Transverse colon (tissue), 4 donors: ENCODE results near the gene PLPP1. TPM values are rescaled to one million over a fixed set of nuclear protein-coding genes. Genes with fewer than 3 reads are reported as not detected.

ENCODE experiments used
- DNase-seq: peaks from one replicate; pipeline ENCODE4 v3.0.0-alpha.2; 2019
- H3K27ac ChIP-seq, 4 donors: fragments of 200-600 bp; sonication (generic); 2 replicates each; pipeline ENCODE4 v1.5.1; 2016 to 2018; ENCODE audit warnings: inconsistent platforms in 4 of 4
- H3K27me3 ChIP-seq: fragments of 200-600 bp; sonication (generic); 2 replicates; pipeline ENCODE4 v1.5.1; 2017; ENCODE audit warnings: inconsistent platforms
- H3K36me3 ChIP-seq, 4 donors: fragments of 200-600 bp; sonication (generic); 2 replicates each; pipeline ENCODE4 v1.5.1; 2017 to 2019; ENCODE audit warnings: inconsistent platforms in 4 of 4
- H3K4me1 ChIP-seq, 4 donors: fragments of 200-600 bp; sonication (generic); 2 replicates each; pipeline ENCODE4 v1.5.1; 2017 to 2020; ENCODE audit warnings: inconsistent platforms in 4 of 4
- H3K4me3 ChIP-seq, 4 donors: fragments of 200-600 bp; sonication (generic); 1 replicate in 1 of 4; 2 replicates in 3 of 4; pipeline versions ENCODE4 v1.5.1 to v1.6.1; 2017 to 2019; ENCODE audit warnings: inconsistent platforms in 4 of 4
- H3K9me3 ChIP-seq, 2 donors: fragments of 200-600 bp; sonication (generic); 2 replicates each; pipeline ENCODE4 v1.5.1; 2017 to 2019; ENCODE audit warnings: inconsistent platforms in 2 of 2
- CTCF ChIP-seq, 5 experiments: fragments of 200-600 bp in 3 of 5; fragments of 450-650 bp in 2 of 5; sonication (generic) in 3 of 5; IDR thresholded peaks; 1 replicate in 2 of 5; 2 replicates in 3 of 5; pipeline ENCODE4 v1.5.1; 2016 to 2017; ENCODE audit warnings: antibody characterized with exemption in 5 of 5, inconsistent platforms in 3 of 5, mild to moderate bottlenecking in 2 of 5, moderate library complexity in 1 of 5
- EP300 ChIP-seq: sonication (generic); formaldehyde crosslinking; IDR thresholded peaks from one replicate; pipeline ENCODE4 v1.6.1; 2017; ENCODE audit warnings: antibody characterized with exemption, low read depth
- POLR2A ChIP-seq: fragments of 450-650 bp; IDR thresholded peaks from one replicate; pipeline ENCODE4 v1.6.1; 2016; ENCODE audit warnings: antibody characterized with exemption, mild to moderate bottlenecking, moderate library complexity
- POLR2AphosphoS5 ChIP-seq, 3 donors: sonication (generic); formaldehyde crosslinking; IDR thresholded peaks; one replicate each; pipeline ENCODE4 v1.6.1; 2016; ENCODE audit warnings: antibody characterized with exemption in 3 of 3
- WGBS, 2 donors: methylation state at CpG; one replicate each; pipeline ENCODE4 v1.1.5; 2018; ENCODE audit warnings: low coverage in 1 of 2; 5-methylcytosine and 5-hydroxymethylcytosine counted together
- in situ Hi-C, 4 donors: fragments of 200-750 bp; cut with MboI; loops; one replicate each; pipeline versions ENCODE4 v1.15.0 to v1.15.1; 2017; ENCODE audit warnings: low sequenced_read_pairs in 3 of 4, low pct_ligation_motif_present in 1 of 4, low pct_unique_long_range_greater_than_20kb in 1 of 4
- intact Hi-C: fragments of 100-400 bp; cut with DNase I; formaldehyde crosslinking; loops from one replicate; pipeline ENCODE4 v1.15.1; 2023; ENCODE audit warnings: low total_unique reads
- total RNA-seq, 4 donors: library from RNA; depleted of rRNA; stranded (reverse); fragments of >200 nt; gene quantifications; one replicate each; pipeline ENCODE4 v1.1.0, GENCODE V29; 2016

PLPP1 gene
- total RNA-seq, 4 donors from 2014 or later, result 222 to 335 (median 288) TPM

DNA sequence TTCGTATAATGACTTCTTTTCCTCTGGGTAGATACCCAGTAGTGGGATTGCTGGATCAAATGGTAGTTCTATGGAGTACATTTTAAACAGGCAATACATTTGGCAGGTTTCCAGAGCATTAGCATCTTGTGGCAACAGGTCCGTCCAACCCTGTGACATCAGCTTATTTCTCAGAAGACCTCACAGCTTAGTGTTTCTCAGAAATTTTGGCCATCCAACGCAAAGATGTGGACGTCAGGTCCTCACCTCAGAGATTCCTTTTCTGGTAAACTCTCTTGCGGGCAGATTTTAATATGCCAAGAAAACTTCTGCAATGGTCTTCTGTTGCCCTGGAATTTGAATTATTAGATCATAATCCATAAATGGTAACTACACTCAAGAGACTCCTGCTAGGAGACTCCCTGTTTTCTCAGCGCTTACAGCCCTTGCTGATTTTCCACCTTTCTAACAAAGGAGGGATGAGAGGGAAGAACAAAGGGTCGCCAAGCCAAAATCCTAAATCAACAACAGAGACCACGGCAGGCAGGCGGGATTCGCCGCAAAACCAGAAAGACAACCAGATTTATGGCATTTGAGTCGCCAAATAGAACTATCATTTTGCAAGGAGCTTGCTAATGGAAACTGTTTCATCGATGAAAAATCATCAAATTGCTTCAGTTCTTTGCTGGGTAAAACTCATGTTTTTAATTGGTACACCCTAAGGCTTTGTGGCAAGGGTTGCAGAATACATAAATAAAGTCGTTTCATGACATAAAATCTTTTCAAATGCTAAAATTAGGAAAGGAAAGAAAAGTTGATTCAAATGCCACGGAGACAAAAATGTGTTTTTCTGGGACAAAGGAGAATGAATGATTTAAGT lies 34.1 kb upstream of the PLPP1 start:
- Histone ChIP-seq H3K27me3 (no peaks in the 10 kb centered on the region), H3K4me3 (no peak overlapping the region), H3K9me3 (no peaks in the 10 kb centered on the region), H3K36me3 (no peaks in the 10 kb centered on the region), H3K4me1 (peaks cover 0 to 6% (median 6%) of the 10 kb centered on the region in 4 donors), H3K27ac (peak overlapping the region in 3 of 4 donors; percentile 27 to 60 (median 30))
- WGBS, 2 donors, result 74 to 78% methylated on average over 12 to 15 of the region's 15 CpGs
- intact Hi-C loops (loop anchor here (5.0 kb wide), 1 partner anchor 33 kb away; no protein-coding TSS in a partner anchor), in situ Hi-C loops (no loop called here)
- TF ChIP-seq EP300 (peak; percentile 34), CTCF (IDR thresholded peaks at IDR 0.05) (no peak), POLR2A (no peak), POLR2AphosphoS5 (IDR thresholded peaks at IDR 0.05) (no peak)
- DNase-seq, result no peak

- no peaks in the 10 kb centered on the region for H3K36me3 ChIP-seq
- H3K4me3 ChIP-seq, result no peak overlapping the region
- 95% methylated on average over 3 of the region's 3 CpGs; no CpG with 5 or more reads in 1 of the 2 donors for WGBS, 2 donors
- DNase-seq, result no peak
- H3K27ac ChIP-seq, result no peak overlapping the region
- no peaks in the 10 kb centered on the region for H3K27me3 ChIP-seq
- TF ChIP-seq EP300 (no peak), POLR2AphosphoS5 (IDR thresholded peaks at IDR 0.05) (no peak), POLR2A (no peak)
- in situ Hi-C loops (no loop called here), intact Hi-C loops (loop anchor here (5.0 kb wide), 1 partner anchor 38 kb away; no protein-coding TSS in a partner anchor)
- no peaks in the 10 kb centered on the region for H3K9me3 ChIP-seq
- peaks cover 0 to 6% (median 1%) of the 10 kb centered on the region in 4 donors for H3K4me1 ChIP-seq
These were observed 30.0 kb upstream of the PLPP1 start for GRCh38 chr5:55564721-55565120.

DNA sequence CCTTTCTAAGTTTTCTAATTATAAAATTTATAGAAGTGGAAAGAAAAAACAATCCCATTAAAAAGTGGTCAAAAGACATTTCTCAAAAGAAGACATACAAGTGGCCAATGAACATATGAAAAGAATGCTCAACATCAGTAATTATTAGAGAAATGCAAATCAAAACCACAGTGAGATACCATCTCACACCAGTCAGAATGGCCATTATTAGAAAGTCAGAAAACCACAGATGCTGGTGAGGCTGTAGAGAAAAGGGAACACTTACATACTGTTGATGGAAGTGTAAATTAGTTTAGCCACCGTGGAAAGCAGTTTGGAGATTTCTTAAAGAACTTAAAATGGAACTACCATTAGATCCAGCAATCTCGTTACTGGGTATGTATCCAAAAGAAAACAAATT lies 23.7 kb upstream of the PLPP1 start:
- H3K36me3 ChIP-seq, result no peaks in the 10 kb centered on the region
- H3K9me3 ChIP-seq, result no peaks in the 10 kb centered on the region
- 83 to 100% methylated on average over 2 of the region's 2 CpGs for WGBS, 2 donors
- no peak for DNase-seq
- H3K27ac ChIP-seq, result no peak overlapping the region
- intact Hi-C loops, result no loop called here
- H3K4me3 ChIP-seq, result no peak overlapping the region
- H3K4me1 ChIP-seq, result no peaks in the 10 kb centered on the region
- H3K27me3 ChIP-seq, result no peaks in the 10 kb centered on the region
- in situ Hi-C loops, result no loop called here
- TF ChIP-seq POLR2A (no peak), POLR2AphosphoS5 (IDR thresholded peaks at IDR 0.05) (no peak), EP300 (no peak), CTCF (IDR thresholded peaks at IDR 0.05) (no peak)

DNA sequence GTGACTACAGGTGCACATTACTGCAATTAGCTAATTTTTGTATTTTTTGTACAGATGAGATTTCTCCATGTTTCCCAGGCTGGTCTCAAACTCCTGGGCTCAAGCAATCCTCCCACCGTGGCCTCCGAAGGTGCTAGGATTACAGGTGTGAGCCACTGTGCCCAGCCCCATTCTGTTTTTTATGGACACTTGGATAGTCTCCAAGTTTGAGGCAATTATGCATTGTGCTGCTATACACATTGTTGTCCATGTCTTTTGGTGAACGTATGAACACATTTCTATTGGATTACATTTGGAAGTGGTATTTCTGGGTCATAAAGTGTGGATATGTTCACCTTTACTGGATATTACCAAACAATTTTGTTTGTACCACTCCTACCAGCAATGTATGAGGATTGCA lies 22.4 kb upstream of the PLPP1 start:
- no peak for TF ChIP-seq EP300
- no peak for TF ChIP-seq POLR2AphosphoS5 (IDR thresholded peaks at IDR 0.05)
- TF ChIP-seq CTCF (IDR thresholded peaks at IDR 0.05), result no peak
- TF ChIP-seq POLR2A, result no peak
- intact Hi-C loops (no loop called here), in situ Hi-C loops (no loop called here)
- WGBS, 2 donors, result 29 to 59% methylated on average over 1 to 3 of the region's 3 CpGs
- Histone ChIP-seq H3K27me3 (no peaks in the 10 kb centered on the region), H3K9me3 (no peaks in the 10 kb centered on the region), H3K27ac (no peak overlapping the region), H3K4me1 (no peaks in the 10 kb centered on the region), H3K4me3 (no peak overlapping the region), H3K36me3 (no peaks in the 10 kb centered on the region)
- peak; percentile 34 for DNase-seq
